HEK293 (cell line): ENCODE data around the gene MRPL19.

ENCODE experiments used
- CTCF ChIA-PET: fragments of 350-600 bp; formaldehyde crosslinking; extraction: SDS; loops from one replicate; lab custom pipeline; 2021; ENCODE audit warnings: antibody characterized with exemption; lab: Yijun Ruan, JAX
- POLR2A ChIA-PET: fragments of 300-600 bp; formaldehyde crosslinking; extraction: SDS; loops from one replicate; lab custom pipeline; 2020; ENCODE audit warnings: antibody characterized with exemption, inconsistent platforms; lab: Yijun Ruan, JAX
- H3K27ac ChIP-seq: fragments of 200-500 bp; sonication (Bioruptor generic); 2 replicates; pipeline ENCODE4 v1.5.1; 2014; ENCODE audit warnings: low read depth, low read length, control low read depth, inconsistent platforms; ENCODE audit errors: extremely low read depth
- H3K36me3 ChIP-seq, 2 experiments: fragments of 200-500 bp in 1 of 2; sonication (Bioruptor generic) in 1 of 2; 1 replicate in 1 of 2; 2 replicates in 1 of 2; pipeline ENCODE4 v1.5.1; 2014 to 2017; ENCODE audit warnings: inconsistent platforms in 2 of 2, low read length in 2 of 2; ENCODE audit not compliant: control insufficient read depth in 2 of 2, insufficient read depth in 1 of 2
- H3K4me1 ChIP-seq: fragments of 200-500 bp; sonication (Bioruptor generic); 2 replicates; pipeline ENCODE4 v1.5.1; 2014; ENCODE audit warnings: mild to moderate bottlenecking, low read length, inconsistent platforms; ENCODE audit not compliant: control insufficient read depth, insufficient read depth
- H3K4me3 ChIP-seq: 2 replicates; pipeline ENCODE4 v1.5.1; 2011; ENCODE audit warnings: low read depth, mild to moderate bottlenecking, control low read depth, low read length, moderate library complexity
- H3K9me3 ChIP-seq: fragments of 200-500 bp; sonication (Bioruptor generic); 2 replicates; pipeline ENCODE4 v1.5.1; 2014; ENCODE audit warnings: low read depth, low read length, inconsistent platforms; ENCODE audit not compliant: control insufficient read depth, insufficient read depth
- ATF2 ChIP-seq: fragments of 450-650 bp; formaldehyde crosslinking; IDR thresholded peaks from 2 replicates; pipeline ENCODE4 v1.5.1; 2016; ENCODE audit warnings: missing biosample characterization, missing genetic modification characterization, low read depth
- BCL11A ChIP-seq: fragments of 450-650 bp; formaldehyde crosslinking; IDR thresholded peaks from 2 replicates; pipeline ENCODE4 v1.5.1; 2016; ENCODE audit warnings: low read depth, missing biosample characterization, missing genetic modification characterization
- ELK4 ChIP-seq: IDR thresholded peaks from 2 replicates; pipeline ENCODE4 v1.6.1; 2011; ENCODE audit warnings: mild to moderate bottlenecking, low read depth, low read length, borderline replicate concordance
- GLI2 ChIP-seq: fragments of 450-650 bp; formaldehyde crosslinking; IDR thresholded peaks from 2 replicates; pipeline ENCODE4; 2017; ENCODE audit warnings: missing biosample characterization, missing genetic modification characterization, low read depth, borderline replicate concordance
- GLI4 ChIP-seq: fragments of 450-650 bp; formaldehyde crosslinking; IDR thresholded peaks from 2 replicates; pipeline ENCODE4 v1.5.1; 2016; ENCODE audit warnings: missing biosample characterization, missing genetic modification characterization
- PATZ1 ChIP-seq: fragments of 450-650 bp; formaldehyde crosslinking; IDR thresholded peaks from 2 replicates; pipeline ENCODE4 v1.5.1; 2016; ENCODE audit warnings: missing biosample characterization, missing genetic modification characterization
- REPIN1 ChIP-seq: fragments of 450-650 bp; formaldehyde crosslinking; IDR thresholded peaks from 2 replicates; pipeline ENCODE4 v1.5.1; 2017; ENCODE audit warnings: missing biosample characterization, missing genetic modification characterization, low read depth
- SETDB1 ChIP-seq: IDR thresholded peaks from one replicate; pipeline ENCODE4 v1.6.1; 2017; ENCODE audit warnings: mild to moderate bottlenecking, low read length, moderate library complexity, mixed read lengths; ENCODE audit not compliant: insufficient read length
- ZBTB6 ChIP-seq: fragments of 450-650 bp; formaldehyde crosslinking; IDR thresholded peaks from 2 replicates; pipeline ENCODE4 v1.5.1; 2017; ENCODE audit warnings: missing biosample characterization, missing genetic modification characterization
- ZFP37 ChIP-seq: fragments of 450-650 bp; formaldehyde crosslinking; IDR thresholded peaks from 2 replicates; pipeline ENCODE4 v1.5.1; 2016; ENCODE audit warnings: missing biosample characterization, missing genetic modification characterization
- ZNF121 ChIP-seq: fragments of 450-650 bp; formaldehyde crosslinking; IDR thresholded peaks from 2 replicates; pipeline ENCODE4 v1.5.1; 2016; ENCODE audit warnings: missing biosample characterization, missing genetic modification characterization
- ZNF184 ChIP-seq: fragments of 450-650 bp; IDR thresholded peaks from 2 replicates; pipeline ENCODE4 v1.5.1; 2018; ENCODE audit warnings: missing biosample characterization, mild to moderate bottlenecking, missing genetic modification characterization
- ZNF391 ChIP-seq: fragments of 450-650 bp; formaldehyde crosslinking; IDR thresholded peaks from 2 replicates; pipeline ENCODE4 v1.5.1; 2016; ENCODE audit warnings: low read depth, missing biosample characterization, missing genetic modification characterization, borderline replicate concordance
- ZNF549 ChIP-seq: fragments of 450-650 bp; IDR thresholded peaks from 2 replicates; pipeline ENCODE4 v1.5.1; 2018; ENCODE audit warnings: missing biosample characterization, missing genetic modification characterization, mild to moderate bottlenecking, inconsistent platforms, moderate library complexity
- ZNF561 ChIP-seq: fragments of 450-650 bp; IDR thresholded peaks from 2 replicates; pipeline ENCODE4 v1.5.1; 2018; ENCODE audit warnings: missing biosample characterization, missing genetic modification characterization, borderline replicate concordance
- ZNF610 ChIP-seq: fragments of 450-650 bp; formaldehyde crosslinking; IDR thresholded peaks from 2 replicates; pipeline ENCODE4 v1.5.1; 2016; ENCODE audit warnings: missing biosample characterization, missing genetic modification characterization, borderline replicate concordance
- ZNF624 ChIP-seq: fragments of 450-650 bp; formaldehyde crosslinking; IDR thresholded peaks from 2 replicates; pipeline ENCODE4 v1.5.1; 2017; ENCODE audit warnings: missing biosample characterization, missing genetic modification characterization
- ZNF701 ChIP-seq: fragments of 450-650 bp; formaldehyde crosslinking; IDR thresholded peaks from 2 replicates; pipeline ENCODE4 v1.5.1; 2016; ENCODE audit warnings: missing biosample characterization, missing genetic modification characterization
- ZNF837 ChIP-seq: fragments of 450-650 bp; formaldehyde crosslinking; IDR thresholded peaks from 2 replicates; pipeline ENCODE4 v1.5.1; 2016; ENCODE audit warnings: missing biosample characterization, missing genetic modification characterization
- ZSCAN5A ChIP-seq: fragments of 450-650 bp; formaldehyde crosslinking; IDR thresholded peaks from 2 replicates; pipeline ENCODE4 v1.5.1; 2016; ENCODE audit warnings: missing biosample characterization, missing genetic modification characterization

Gene MRPL19

GRCh38 chr2:75609334-75609689 is 37.3 kb upstream of the MRPL19 start:
- TF ChIP-seq ZNF624 (tag by site-specific recombination): no peak
- TF ChIP-seq PATZ1: no peak
- TF ChIP-seq ZNF837 (tag by site-specific recombination): no peak
- no peak for TF ChIP-seq ZNF391 (tag by site-specific recombination)
- no peak for TF ChIP-seq ZNF121 (tag by site-specific recombination)
- TF ChIP-seq ZNF184 (tag by site-specific recombination): no peak
- TF ChIP-seq ZBTB6 (tag by site-specific recombination): no peak
- TF ChIP-seq SETDB1: no peak
- TF ChIP-seq ZNF610 (tag by site-specific recombination): no peak
- TF ChIP-seq REPIN1 (tag by site-specific recombination): no peak
- no peak for TF ChIP-seq GLI4 (tag by site-specific recombination)
- TF ChIP-seq ELK4: no peak
- TF ChIP-seq ZFP37: no peak
- TF ChIP-seq ZSCAN5A (tag by site-specific recombination): no peak
- no peak for TF ChIP-seq ATF2 (tag by site-specific recombination)
- Histone ChIP-seq H3K27ac (no peak overlapping the region), H3K4me3 (no peak overlapping the region), H3K36me3 (no peaks in the 10 kb centered on the region), H3K4me1 (no peaks in the 10 kb centered on the region), H3K9me3 (no peaks in the 10 kb centered on the region)
- ChIA-PET CTCF (interaction anchor here (0.5 to 3.4 kb wide), 37 partner anchors 9 to 920 kb away, joined by 3 to 137 read pairs (median 4); partner anchors contain the start of gene EVA1A), POLR2A (interaction anchor here (0.8 kb wide), 1 partner anchor 531 kb away, joined by 3 read pairs; no protein-coding TSS in a partner anchor)

- H3K4me1 ChIP-seq: no peaks in the 10 kb centered on the region
- H3K36me3 ChIP-seq: no peaks in the 10 kb centered on the region
- ChIA-PET CTCF (interaction anchor here (0.5 to 3.4 kb wide), 18 partner anchors 9 to 226 kb away, joined by 3 to 137 read pairs (median 6); partner anchors contain the start of gene EVA1A), POLR2A (no interaction called here)
- no peaks in the 10 kb centered on the region for H3K9me3 ChIP-seq
- TF ChIP-seq ZNF549 (tag by site-specific recombination) (no peak), ZNF701 (tag by site-specific recombination) (no peak), ZNF561 (no peak), BCL11A (tag by site-specific recombination) (no peak), GLI2 (tag by site-specific recombination) (no peak)
- no peak overlapping the region for H3K4me3 ChIP-seq
- no peak overlapping the region for H3K27ac ChIP-seq
Observed at GRCh38 chr2:75609937-75610508, 36.6 kb upstream of the MRPL19 start.
